Tibial nerve (tissue), 4 donors: ENCODE results near the gene SLC2A6. TPM values are rescaled to one million over a fixed set of nuclear protein-coding genes. Genes with fewer than 3 reads are reported as not detected.
A peak's percentile ranks its signal among the peaks of the same experiment; 100 is the strongest.

Experiments used
- DNase-seq, 2 donors: peaks; one replicate each; pipeline ENCODE4 v3.0.0-alpha.2; 2019; ENCODE audit warnings: low spot score in 2 of 2
- H3K27ac ChIP-seq, 4 donors: fragments of 200-600 bp; sonication (generic) in 3 of 4; one replicate each; pipeline ENCODE4 v1.5.1; 2017 to 2019; ENCODE audit warnings: mild to moderate bottlenecking in 1 of 4
- H3K27me3 ChIP-seq, 2 donors: fragments of 200-600 bp; sonication (generic) in 1 of 2; one replicate each; pipeline versions ENCODE4 v1.5.1 to v1.6.0; 2017 to 2019
- H3K36me3 ChIP-seq, 3 donors: fragments of 200-600 bp; sonication (generic); one replicate each; pipeline ENCODE4 v1.5.1; 2018 to 2019
- H3K4me1 ChIP-seq, 4 donors: fragments of 200-600 bp; sonication (generic) in 3 of 4; one replicate each; pipeline ENCODE4 v1.5.1; 2017 to 2019
- H3K4me3 ChIP-seq, 4 donors: fragments of 200-600 bp; sonication (generic) in 3 of 4; one replicate each; pipeline ENCODE4 v1.5.1; 2017 to 2019; ENCODE audit warnings: mild to moderate bottlenecking in 1 of 4, moderate library complexity in 1 of 4
- H3K9me3 ChIP-seq, 4 donors: fragments of 200-600 bp; sonication (generic) in 3 of 4; one replicate each; pipeline ENCODE4 v1.5.1; 2017 to 2019
- EP300 ChIP-seq, 2 donors: sonication (generic); formaldehyde crosslinking; IDR thresholded peaks; one replicate each; pipeline ENCODE4 v1.6.1; 2017; ENCODE audit warnings: antibody characterized with exemption in 2 of 2, mild to moderate bottlenecking in 1 of 2
- POLR2A ChIP-seq, 2 donors: fragments of 450-650 bp; IDR thresholded peaks; one replicate each; pipeline ENCODE4 v1.6.1; 2017; ENCODE audit warnings: antibody characterized with exemption in 2 of 2, mild to moderate bottlenecking in 2 of 2, moderate library complexity in 2 of 2
- WGBS, 2 donors: methylation state at CpG; one replicate each; pipeline ENCODE4 v1.1.5; 2018; 5-methylcytosine and 5-hydroxymethylcytosine counted together
- total RNA-seq, 4 donors: library from RNA; depleted of rRNA; stranded (reverse); fragments of >200 nt; gene quantifications; one replicate each; pipeline ENCODE4 v1.1.0, GENCODE V29; 2016
- TF ChIP-seq, protein P1 (sequence below), 5 experiments: fragments of 200-600 bp in 3 of 5; fragments of 450-650 bp in 2 of 5; sonication (generic) in 3 of 5; IDR thresholded peaks; one replicate each; pipeline ENCODE4 v1.5.1; 2016 to 2019; ENCODE audit warnings: antibody characterized with exemption in 5 of 5, mild to moderate bottlenecking in 3 of 5, moderate library complexity in 2 of 5

Gene SLC2A6, protein sequence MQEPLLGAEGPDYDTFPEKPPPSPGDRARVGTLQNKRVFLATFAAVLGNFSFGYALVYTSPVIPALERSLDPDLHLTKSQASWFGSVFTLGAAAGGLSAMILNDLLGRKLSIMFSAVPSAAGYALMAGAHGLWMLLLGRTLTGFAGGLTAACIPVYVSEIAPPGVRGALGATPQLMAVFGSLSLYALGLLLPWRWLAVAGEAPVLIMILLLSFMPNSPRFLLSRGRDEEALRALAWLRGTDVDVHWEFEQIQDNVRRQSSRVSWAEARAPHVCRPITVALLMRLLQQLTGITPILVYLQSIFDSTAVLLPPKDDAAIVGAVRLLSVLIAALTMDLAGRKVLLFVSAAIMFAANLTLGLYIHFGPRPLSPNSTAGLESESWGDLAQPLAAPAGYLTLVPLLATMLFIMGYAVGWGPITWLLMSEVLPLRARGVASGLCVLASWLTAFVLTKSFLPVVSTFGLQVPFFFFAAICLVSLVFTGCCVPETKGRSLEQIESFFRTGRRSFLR
- total RNA-seq = 1 to 10 TPM; 2.1 to 6.3 (median 3.0) TPM

DNA sequence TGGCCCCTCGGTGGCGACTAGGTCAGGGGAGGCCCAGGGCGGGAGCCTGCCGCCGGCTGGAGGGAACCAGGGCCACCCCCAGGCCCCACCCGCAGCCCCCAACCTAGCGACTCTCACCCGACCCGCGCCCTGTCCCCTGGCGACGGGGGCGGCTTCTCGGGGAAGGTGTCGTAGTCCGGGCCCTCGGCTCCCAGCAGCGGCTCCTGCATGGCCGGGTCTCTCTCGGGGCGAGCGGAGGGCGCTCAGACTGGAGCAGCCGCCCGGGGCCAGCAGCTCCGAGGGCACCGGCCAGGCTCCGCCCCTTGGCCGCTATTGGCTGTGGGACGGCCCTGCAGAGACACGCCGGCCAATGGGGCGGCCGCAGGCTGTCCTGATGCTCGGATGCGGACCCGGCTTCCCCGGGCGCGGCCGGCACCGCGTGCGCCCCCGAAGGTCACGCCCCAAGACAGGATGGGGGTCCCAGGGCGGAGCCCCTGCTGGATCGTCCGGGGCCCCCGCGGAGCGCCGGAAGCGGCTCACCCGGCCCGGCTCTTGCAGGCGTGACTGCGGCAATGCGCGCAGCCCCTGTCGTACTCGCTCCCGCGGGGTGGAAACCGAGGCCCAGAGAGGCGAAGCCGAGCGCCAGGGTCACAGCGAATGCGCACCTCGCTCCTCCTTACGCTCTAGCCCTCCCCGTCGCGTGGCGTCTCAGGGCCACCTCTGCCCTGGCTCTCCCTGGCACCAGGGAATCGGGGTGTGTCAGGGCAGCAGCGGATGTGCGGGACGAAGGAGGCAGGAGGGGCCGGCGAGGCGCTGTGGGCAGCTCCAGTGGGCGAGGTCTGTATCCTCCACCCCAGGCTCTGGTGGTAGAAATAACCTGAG lies at the start of gene SLC2A6:
Gene SLC2A6 (minus strand): TSS at position 249 of the 861 bp plus-strand sequence. CDS start 40 bp downstream, at position 209.
- WGBS, 2 donors = 0 to 4% methylated on average over 12 to 63 of the region's 84 CpGs
- no peaks in the 10 kb centered on the region for H3K27me3 ChIP-seq
- peaks cover 0 to 23% (median 0%) of the 10 kb centered on the region in 3 donors for H3K36me3 ChIP-seq
- H3K4me1 ChIP-seq = peaks cover 0 to 22% (median 10%) of the 10 kb centered on the region in 4 donors
- no peaks in the 10 kb centered on the region for H3K9me3 ChIP-seq
- H3K27ac ChIP-seq = peak within 1 kb of the TSS in 3 of 4 donors; percentile 42 to 66 (median 58)
- peak within 1 kb of the TSS; percentile 45 to 60 (median 52) for H3K4me3 ChIP-seq
- DNase-seq = peak; percentile 68 to 71
- TF ChIP-seq POLR2A (IDR thresholded peaks at IDR 0.05) = no peak

DNA sequence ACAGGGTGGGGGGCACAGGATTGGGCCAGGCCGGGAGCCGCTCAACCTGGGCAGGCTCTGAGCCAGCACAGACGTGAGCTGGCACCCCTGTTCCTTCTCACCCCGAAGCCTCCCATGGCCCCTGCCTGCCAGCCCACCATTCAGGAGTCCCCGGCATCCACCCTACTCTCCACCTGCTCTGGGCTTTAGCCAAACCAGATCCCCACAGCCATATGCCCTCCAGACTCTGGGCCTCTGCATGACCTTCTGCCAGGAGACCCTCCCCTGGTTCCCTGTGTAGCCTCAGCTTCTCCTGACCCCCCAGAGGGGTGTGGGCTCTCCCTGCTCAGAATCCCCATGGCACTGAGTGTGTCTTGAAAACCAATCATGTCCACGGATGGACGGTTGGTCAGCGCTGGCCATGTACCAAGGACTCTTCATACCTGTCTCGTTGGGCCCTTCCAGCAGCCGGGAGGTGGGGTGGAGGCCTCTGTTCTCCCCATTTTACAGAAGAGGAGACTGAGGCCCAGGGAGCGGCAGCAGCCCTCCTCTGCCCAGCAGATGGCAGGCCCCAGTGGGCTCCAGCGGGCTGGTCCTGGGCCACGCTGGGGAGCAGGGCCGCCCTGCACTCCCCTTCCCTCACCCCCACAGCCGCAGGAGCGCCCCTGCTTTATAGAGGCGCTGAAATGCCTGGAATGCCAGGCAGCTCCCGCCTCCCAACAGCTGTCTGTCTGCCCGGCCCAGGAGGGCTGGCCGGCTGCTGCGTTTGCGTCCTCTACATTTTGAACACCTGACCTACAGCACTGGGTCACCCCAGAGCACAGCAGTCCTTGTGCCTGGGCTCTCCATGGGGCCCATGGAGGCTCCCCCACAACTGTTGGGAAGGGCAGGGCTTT lies 49.3 kb upstream of the SLC2A6 start:
- Histone ChIP-seq H3K9me3 (no peaks in the 10 kb centered on the region), H3K4me3 (no peak overlapping the region), H3K36me3 (no peaks in the 10 kb centered on the region), H3K27ac (peak overlapping the region in 2 of 4 donors; percentile 26 to 55), H3K27me3 (peaks cover 0 to 55% of the 10 kb centered on the region in 2 donors), H3K4me1 (peaks cover 0 to 41% (median 17%) of the 10 kb centered on the region in 4 donors)
- DNase-seq = no peak
- 59% methylated on average over 20 to 21 of the region's 22 CpGs for WGBS, 2 donors
- TF ChIP-seq, protein P1, sequence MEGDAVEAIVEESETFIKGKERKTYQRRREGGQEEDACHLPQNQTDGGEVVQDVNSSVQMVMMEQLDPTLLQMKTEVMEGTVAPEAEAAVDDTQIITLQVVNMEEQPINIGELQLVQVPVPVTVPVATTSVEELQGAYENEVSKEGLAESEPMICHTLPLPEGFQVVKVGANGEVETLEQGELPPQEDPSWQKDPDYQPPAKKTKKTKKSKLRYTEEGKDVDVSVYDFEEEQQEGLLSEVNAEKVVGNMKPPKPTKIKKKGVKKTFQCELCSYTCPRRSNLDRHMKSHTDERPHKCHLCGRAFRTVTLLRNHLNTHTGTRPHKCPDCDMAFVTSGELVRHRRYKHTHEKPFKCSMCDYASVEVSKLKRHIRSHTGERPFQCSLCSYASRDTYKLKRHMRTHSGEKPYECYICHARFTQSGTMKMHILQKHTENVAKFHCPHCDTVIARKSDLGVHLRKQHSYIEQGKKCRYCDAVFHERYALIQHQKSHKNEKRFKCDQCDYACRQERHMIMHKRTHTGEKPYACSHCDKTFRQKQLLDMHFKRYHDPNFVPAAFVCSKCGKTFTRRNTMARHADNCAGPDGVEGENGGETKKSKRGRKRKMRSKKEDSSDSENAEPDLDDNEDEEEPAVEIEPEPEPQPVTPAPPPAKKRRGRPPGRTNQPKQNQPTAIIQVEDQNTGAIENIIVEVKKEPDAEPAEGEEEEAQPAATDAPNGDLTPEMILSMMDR (IDR thresholded peaks at IDR 0.05) = no peak
- TF ChIP-seq POLR2A (IDR thresholded peaks at IDR 0.05) (no peak), EP300 (IDR thresholded peaks at IDR 0.05) (no peak)

DNA sequence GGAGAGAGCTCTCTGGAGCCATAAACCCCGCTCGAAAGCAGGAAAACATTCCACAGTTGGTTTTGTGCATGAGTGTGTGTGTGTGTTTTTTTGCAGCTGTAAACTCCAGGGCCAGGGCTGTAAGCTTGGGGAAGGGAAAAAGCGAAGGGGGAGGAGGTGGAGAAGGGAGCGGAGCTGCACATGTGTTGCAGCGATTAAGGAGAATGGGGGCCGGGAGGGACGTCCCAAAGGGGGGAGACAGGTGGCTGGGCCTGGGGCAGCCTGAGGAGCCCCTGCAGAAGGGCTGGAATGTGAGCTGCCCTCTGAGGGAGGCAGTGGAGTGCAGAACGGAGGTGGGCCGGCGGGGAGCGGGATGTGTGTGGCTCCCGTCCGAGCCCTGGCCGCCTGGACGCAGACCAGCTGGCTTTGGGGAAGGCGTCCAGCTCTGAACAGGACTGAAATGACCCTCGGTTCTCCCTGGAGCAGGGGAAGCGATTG lies 48.6 kb upstream of the SLC2A6 start:
- 18 to 27% methylated on average over 17 to 18 of the region's 18 CpGs for WGBS, 2 donors
- H3K4me1 ChIP-seq = peaks cover 0 to 35% (median 17%) of the 10 kb centered on the region in 4 donors
- H3K9me3 ChIP-seq = no peaks in the 10 kb centered on the region
- H3K27me3 ChIP-seq = peaks cover 0 to 52% of the 10 kb centered on the region in 2 donors
- no peak for DNase-seq
- H3K36me3 ChIP-seq = no peaks in the 10 kb centered on the region
- peak overlapping the region in 3 of 4 donors; percentile 7 to 55 (median 26) for H3K27ac ChIP-seq
- TF ChIP-seq, protein P1 (IDR thresholded peaks at IDR 0.05) = no peak
- H3K4me3 ChIP-seq = no peak overlapping the region

DNA sequence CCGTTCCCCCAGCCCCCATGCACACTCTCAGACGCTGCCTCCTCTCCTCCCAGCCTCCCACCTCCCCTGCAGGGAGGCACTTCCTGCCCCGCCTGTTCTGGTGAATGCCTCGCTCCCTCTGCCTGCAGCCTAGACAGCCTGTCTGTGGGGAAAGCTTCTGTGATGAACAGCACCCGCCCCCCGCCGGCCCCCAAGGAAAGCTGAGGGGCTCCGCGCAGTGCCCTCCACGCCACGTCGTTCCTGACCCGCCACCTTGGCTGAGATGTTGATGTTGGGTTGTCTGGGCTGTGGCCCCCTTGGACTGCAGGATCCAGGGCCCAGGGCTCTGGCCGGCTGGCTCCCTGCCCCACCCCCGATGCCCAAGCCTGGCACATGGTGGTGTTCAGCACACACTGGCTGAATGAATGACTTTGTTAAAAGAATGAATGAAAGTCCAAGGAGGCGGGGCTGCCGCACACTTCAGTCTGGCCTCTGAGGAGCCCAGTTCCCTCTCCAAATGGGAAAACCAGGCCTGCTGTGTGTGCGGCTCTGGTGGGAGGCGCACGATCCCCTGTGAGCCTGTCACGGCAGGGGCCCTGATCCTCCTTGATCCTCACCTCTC lies 47.9 kb upstream of the SLC2A6 start:
- H3K27ac ChIP-seq = peak overlapping the region in 3 of 4 donors; percentile 7 to 55 (median 26)
- H3K36me3 ChIP-seq = no peaks in the 10 kb centered on the region
- H3K4me1 ChIP-seq = peaks cover 0 to 35% (median 17%) of the 10 kb centered on the region in 4 donors
- peaks cover 0 to 45% of the 10 kb centered on the region in 2 donors for H3K27me3 ChIP-seq
- no peaks in the 10 kb centered on the region for H3K9me3 ChIP-seq
- TF ChIP-seq, protein P1 (IDR thresholded peaks at IDR 0.05) = no peak
- TF ChIP-seq EP300 (IDR thresholded peaks at IDR 0.05) = no peak
- no peak for TF ChIP-seq POLR2A (IDR thresholded peaks at IDR 0.05)
- DNase-seq = no peak
- H3K4me3 ChIP-seq = no peak overlapping the region
- WGBS, 2 donors = 25 to 35% methylated on average over 9 to 19 of the region's 21 CpGs
